Activated CD8-positive, alpha-beta memory T cell treated with anti-CD3 and anti-CD28 coated beads, Interleukin-2, amount 50 U/mL, for 4 hours (primary cell): ENCODE measurements around the gene OSTM1.

ENCODE experiments used
- DNase-seq: peaks from one replicate; pipeline ENCODE4 v3.0.0-alpha.2; 2020

OSTM1 gene, protein sequence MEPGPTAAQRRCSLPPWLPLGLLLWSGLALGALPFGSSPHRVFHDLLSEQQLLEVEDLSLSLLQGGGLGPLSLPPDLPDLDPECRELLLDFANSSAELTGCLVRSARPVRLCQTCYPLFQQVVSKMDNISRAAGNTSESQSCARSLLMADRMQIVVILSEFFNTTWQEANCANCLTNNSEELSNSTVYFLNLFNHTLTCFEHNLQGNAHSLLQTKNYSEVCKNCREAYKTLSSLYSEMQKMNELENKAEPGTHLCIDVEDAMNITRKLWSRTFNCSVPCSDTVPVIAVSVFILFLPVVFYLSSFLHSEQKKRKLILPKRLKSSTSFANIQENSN

DNA sequence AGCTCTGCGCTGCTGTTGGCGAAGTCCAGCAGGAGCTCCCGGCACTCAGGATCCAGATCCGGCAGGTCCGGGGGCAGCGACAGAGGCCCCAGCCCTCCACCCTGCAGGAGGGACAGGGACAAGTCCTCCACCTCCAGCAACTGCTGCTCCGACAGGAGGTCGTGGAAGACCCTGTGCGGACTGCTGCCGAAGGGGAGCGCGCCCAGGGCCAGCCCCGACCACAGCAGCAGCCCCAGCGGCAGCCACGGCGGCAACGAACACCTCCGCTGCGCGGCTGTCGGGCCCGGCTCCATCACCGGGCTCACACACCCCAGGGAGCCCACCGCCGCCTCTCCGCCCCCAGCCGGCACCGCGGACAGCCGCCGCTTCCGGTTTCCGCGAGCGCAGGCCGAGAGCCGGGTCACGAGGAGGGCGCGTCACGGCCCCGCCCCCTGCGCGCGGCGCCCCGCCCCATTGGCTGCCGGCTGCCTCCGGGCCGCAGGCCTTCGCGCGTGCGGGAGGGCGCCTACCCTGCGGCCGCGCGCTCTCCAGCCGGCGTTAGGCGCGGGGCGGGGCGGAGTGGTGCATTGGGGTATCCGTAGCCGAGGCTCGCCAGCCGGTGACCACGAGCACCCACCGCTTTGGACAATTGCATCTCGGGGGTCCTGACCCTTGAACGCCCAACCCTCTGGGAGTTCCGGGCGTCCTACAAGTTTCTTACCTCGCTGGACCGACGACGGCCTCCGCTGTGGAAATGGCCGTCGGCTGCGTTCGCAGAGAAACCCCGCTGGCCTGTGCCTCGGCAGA, at the start of gene OSTM1:
Gene OSTM1, minus strand, starts transcription at position 383 of the 786 bp plus-strand sequence. Its CDS starts 90 bp downstream, at position 293.
- DNase-seq: peak; percentile 96

DNA sequence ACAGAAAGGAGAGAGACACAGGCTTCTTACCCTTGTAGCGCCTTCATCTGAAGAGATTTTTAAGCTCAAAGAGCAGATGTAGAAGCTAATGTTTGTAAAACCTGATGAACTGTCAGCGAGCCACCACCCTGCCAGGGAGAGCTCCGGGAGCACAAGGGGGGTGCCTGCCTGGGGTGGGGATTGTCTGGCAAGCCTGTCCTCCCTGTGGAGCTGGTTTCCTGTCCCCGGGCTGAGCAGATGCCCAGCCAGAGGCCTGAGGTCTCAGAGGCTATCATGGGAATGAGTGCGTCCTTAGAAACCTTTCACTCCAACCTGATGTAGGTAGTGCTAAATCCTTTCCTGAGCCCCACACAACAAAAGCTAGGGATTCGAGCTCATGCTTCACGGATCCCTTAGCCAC, 49.4 kb upstream of the OSTM1 start:
- DNase-seq: no peak

DNA sequence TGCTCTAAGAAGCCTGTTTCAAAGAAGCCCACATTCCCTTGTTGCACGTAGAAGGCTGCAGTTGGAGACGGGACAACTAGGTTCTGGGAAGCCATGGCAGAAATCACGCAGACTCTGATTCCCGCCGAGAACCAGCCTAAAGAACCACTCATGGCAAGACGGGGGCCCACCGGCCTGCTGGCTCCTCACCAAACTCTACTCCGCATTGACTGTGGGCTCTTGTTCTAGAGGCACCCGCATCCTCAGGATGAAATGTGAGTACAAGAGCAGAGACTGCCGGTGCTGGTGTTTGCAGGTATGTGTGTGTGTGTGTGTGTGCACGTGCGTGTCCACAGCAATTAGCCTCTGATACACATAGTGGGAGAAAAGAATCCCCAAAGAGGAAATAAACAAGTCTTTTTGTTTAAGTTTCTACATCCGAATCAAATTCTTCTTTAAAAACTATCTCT, 49.0 kb upstream of the OSTM1 start:
- DNase-seq: no peak

DNA sequence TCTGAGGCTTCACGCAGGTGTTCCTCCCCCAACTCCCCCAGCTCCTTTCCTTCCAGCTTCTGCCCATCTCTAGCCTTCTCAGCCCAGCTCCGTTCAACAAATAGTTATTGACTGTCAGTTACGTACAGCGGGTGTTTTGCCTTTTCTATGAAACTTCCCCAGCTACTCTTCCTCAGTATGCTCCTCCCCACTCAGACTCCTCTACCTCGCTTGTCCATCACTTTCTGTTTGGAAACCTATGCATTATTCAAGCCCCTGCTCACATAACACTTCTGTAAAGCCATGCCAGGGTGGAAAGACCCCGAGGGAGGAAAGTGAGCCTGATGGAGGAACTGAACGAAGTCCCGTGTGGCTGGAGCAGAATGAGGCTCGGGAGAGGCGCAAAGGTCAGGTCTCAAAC, 47.1 kb upstream of the OSTM1 start:
- no peak for DNase-seq

DNA sequence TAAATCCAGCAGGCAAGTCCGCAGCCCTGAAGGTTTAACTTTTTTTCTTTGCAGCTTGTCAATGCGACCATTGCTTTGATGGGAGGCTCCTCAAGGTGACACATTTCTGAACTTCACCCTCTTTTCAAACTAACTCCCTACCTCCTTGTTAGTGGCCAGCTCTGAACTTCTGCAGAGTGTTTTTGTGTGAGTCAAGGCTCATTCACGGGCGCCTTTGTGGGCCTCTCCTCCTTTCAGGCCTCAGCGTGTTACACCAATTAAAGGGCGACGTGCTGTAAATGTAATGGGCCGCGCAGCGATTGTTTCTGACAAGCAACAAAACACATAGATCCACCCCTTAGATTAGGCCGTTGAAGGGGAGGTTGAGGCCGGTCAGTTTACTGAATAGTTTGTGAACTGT, 45.8 kb upstream of the OSTM1 start:
- DNase-seq: no peak

DNA sequence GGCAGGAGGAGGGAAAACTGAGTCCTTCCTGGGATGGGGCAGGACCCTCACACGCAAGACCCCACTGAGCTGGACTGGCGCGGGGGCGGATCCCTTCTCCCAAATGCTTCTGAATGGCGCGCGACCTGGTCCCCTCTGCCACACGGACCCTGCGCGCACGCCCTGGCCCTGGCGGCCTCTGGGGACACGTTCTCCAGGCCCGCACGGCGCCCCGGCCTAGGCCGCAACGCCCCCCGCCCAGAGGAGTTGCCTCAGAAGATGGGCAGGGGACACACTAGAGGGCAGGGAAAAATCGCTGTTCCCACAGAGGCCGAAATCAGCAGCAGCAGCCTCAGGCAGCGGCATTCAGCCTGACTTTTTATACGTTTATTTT, 45.2 kb upstream of the OSTM1 start:
- DNase-seq: no peak

DNA sequence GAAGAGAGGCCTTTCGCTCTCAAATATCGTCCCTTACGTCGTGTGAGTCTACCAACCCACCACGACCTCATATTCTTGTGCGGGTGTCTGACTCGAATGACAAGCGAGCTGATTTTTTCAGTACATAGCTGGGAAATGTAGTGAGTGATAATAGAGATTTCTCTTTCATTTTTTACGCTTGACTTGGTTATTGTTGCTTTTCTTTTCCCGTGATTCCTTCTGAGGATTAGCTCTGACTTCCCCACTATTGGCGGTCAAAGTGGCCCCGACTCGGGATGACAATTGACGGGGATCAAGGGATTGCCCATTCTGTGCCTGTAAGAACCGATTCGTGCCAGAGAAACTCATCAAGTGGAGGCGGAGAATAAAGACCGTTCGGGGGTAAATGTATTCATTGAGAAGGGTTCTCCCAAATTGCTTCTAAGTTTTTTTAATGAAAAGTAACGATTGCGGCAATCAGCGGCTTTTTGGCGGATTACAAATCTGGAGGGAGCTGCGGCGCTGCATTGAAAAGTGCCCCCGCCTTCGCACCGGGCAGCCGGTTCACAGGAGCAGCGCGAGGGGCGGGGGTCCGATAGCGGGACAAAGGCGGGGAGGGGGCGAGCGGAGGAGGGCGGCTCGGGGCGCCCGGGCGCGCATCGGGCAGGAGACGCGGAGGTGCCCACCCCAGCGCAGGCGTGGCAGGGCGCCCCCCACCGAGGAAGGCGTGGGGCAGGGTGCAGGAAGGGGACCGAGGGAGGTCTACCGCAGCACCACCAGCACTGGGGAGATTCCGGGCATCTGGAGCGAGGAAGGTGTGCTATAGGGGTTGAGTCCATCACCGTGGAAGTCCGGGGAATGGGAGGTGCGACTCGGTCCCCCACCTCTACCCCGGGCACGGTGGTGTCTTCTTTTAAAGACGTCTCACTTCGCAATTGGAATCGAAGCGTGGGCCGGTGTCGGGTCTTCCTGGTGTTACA, 44.5 kb upstream of the OSTM1 start:
- peak; percentile 15 for DNase-seq

DNA sequence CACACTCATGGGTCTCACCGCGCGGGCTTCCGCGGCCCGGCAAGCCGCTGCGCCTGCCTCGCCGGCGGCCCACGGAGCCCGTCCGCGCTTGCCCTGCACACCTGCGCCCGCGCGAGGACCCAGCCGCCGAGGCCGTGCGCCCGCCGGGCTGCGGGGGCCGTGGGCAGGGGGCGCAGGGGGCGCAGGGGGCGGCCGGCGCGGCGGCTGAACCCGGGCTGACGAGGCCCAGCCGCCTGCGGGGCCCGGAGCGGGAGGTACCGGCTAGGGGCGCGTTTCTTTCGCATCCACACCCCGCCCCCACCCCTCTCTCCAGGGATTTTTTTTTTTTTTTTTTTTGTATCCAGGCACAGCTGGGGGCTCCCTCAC, 43.8 kb upstream of the OSTM1 start:
- DNase-seq: peak; percentile 15

DNA sequence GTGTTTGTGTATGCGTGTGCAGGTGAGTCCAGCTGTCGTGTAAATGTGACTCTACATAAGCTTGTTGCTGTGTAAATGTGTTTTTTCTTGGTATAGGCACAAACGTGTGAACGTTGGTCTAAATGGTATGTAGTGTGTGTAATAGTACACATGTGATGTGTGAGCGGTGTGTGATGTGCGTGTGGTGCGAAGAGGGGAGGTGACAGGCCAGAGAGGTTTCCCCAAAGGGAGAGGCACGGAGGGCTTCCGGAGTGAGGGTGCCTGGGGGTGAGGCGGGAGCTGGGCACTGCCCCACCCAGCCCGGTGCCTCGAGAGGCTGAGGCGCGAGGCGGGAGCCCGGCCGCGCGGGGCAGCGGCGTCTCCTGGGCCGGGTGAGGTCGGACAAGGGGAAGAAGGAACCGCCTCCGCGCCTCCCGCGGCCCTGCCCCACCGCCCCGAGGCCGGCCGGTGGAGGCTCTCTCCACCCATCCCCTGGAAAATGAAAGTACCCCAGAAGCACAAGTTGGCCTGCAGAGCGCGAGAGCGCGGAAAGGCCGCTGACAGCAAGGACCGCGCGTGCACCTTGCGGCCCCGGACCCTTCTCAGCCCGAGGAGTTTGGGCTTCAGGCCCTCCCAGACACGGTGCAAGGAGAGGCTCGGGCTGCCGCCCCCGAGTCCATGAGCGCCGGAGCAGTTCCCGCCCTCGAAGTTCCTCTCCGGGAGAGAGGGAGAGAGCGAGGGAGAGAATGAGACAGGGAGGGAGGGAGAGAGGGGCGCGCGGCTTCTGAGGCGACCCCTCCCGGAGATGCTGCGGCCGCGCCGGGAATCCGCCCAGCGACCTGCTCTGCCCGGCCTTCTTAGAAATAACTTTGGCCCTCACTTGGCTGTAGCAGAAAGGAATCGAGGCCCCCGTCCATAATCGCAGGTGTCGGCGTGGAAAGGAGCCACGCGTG, 43.2 kb upstream of the OSTM1 start:
- peak; percentile 17 for DNase-seq

DNA sequence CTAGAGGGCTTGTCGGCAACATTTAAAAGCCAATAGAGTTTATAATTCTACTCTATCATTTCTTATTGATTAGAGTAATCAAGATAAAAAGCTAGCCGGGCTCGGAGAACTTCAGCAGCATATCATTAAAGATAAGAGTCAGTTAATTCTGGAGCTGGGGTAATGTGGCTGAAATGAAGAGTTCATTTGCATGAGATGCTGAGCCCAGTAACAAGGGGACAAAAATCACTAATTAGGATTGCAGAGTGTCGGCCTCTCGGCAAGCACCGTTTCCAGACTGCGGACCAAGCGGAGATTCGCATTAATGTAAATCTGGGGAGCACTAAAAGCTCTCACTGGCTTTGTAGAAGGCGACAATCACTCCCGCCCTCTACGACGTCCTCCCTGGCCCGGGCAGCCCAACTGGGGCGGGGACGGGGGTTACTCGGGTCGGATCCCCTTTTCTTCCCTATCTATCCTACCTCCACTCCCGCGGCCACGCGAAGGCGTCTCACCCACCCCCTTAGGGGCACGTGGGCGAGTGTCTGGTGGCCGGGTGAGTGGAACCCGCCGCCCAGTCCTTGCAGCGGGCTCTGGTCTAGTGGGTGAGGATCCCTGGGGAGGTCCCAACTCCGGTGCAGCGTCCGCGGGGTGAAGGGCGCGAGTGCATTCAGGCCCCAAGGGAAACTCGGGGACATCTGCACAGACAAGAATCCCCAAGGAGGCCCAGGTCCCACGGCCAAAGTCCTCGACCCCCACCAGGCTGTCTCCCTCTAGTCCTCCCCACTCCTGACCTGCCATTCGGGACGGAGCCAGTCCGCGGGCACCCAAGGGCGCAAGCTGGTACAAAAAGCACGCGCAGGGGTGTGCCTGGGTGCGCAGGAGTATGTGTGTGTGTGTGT, 42.2 kb upstream of the OSTM1 start:
- DNase-seq: no peak

DNA sequence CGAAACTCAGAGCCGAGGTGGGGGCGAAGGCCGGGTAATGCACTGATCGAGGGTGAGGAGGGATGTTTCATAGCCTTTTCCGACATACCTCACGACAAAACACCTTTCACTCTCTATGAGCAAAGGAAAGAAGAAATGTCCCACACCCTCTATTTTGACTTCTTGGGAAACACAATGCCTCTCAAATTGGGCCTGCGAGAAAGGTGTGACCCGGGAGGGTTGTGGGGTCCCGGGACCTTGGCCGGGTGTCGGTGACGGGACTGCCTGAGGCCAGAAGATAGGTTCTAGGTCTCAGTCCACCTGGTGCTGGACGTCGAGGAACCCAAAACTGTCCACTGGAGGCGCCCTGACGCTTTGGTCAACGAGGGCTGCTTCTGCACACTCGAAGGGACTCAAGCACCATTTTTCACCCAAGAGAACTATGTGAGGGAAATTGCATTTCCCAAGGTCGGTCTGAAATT, 41.1 kb upstream of the OSTM1 start:
- no peak for DNase-seq

DNA sequence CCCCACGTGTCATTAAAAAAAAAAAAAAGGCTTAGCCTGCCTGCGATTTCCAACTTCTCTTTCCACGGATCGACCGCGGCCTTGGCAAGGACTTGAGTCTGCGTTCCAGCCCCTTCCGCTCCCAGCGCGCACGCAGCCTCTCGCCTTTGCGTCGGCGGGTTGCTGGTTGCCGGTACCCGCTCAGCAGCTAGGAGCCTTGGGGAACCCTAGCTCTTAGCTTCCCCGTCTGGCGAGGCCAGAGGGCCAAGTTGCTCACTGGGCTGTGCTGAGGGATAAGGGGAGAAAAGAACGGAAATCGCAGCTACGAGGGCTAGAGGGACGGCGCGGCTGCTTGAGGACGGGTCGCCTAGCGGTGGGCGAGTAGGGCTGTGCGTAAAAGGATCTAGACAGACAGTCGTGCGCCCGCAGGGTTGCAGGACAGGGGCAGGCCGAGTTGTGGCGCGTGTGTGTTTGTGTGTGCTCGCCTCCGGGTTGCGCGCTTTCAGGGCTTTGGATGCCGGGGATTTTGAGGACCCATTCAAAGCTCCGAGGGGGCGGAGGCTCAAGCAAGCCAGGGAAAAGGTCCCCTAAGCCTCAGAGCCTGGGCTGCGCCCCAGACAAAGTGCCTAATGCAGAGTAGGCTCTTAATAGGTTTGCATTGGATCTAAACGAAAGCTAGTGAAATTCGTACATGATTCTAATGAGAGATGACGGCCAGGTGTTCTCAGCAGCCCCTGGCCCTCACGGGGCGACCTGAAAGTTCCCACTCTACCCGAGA, 40.5 kb upstream of the OSTM1 start:
- peak; percentile 19 for DNase-seq

DNA sequence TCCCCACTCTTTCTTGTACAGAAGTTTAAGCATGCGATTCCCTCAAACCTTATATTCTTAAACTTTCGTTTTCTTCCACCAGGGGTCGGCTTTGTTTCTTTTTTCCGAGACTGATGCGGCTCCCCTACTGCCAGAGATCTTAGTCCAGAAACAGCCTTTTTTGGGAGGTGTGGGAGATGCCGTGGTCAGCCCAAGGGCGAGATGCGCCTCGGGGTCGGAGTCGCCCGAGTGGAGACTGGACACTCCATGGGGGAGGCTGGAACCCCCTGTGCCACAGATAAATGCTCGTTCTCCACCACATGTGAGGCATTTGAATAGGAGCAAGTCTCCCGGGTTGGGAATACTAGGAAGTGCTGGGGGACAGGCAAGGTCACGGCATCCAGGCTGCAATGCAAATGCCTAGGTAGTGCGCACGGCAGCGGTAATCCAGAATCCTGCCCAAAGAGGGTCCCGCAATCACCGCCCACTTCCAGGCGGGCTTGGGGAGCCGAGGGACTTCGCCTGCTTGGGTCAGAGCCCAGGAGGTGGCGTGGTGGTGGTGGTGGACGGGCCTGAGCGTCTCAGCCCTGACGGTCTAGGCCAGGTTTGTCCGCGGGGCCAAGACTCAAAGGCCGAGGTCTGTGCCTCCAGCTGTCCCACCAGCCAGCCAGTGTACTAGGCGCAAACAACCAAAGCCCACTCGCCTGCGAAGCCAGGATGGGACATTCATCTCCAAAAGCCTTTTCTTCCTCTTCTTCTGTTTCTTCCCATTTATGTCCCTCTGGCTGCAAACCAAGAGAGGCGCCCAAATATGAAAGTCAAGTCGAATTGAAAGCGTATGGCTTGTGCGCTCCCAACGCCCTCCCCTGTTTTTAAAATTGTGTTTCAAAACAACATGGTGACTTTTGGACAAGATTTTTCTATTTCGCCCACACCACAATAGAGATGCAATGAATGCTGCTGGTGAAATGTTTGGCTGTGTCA, 39.3 kb upstream of the OSTM1 start:
- no peak for DNase-seq

DNA sequence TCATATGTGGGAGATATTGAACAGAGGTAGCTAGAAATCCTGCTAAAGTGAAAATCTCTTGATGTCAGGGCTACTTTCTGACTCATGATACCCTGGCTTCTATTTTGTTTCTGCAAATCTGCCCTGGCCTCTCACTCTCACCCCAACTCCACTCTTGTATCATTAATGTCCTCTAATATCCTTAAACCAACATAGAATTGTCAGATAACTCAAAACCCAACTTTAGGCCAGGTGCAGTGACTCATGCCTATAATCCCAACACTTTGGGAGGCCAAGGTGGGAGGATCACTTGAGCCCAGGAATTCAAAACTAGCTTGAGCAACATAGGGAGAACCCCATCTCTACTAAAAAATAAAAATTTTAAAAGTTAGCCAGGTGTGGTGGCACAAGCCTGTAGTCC, 33.8 kb upstream of the OSTM1 start:
- DNase-seq: no peak

DNA sequence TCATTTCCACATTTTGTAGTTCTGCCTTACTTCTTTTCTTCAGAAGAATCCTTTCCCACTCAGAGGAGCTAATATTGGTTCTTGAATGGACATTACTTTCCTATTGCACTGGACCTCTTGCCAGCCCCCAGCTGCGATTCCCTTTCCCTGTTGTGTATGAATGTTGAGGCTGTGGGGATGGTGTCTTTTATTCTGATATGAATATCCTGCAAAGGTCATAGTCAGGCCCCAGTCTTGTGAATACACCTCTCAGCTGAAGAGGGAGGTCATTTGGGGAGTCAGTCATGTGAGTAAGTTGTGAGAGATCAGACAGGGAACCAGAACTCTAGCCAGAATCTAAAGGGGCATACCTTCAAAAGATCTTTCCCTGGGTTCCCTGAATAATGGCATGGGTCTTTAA, 32.6 kb upstream of the OSTM1 start:
- no peak for DNase-seq

DNA sequence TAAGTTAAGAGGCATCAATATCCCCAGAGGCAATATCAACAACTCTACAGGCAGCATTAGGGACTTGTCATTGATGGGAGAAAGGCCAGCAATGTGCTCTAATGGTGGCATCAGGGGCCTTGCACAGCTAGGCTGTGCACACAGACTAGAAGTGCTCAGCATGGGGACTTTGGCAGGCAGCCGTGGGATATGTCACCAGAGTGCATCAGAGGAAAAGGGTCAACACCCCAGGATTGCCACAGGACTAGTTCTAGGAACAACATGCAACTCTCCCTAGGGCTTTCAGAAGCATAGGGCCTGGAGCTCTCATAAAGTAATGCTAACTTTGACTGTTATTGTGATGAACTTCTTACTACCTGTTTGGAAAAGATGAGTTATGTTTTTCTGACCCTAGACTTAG, 32.2 kb upstream of the OSTM1 start:
- no peak for DNase-seq

DNA sequence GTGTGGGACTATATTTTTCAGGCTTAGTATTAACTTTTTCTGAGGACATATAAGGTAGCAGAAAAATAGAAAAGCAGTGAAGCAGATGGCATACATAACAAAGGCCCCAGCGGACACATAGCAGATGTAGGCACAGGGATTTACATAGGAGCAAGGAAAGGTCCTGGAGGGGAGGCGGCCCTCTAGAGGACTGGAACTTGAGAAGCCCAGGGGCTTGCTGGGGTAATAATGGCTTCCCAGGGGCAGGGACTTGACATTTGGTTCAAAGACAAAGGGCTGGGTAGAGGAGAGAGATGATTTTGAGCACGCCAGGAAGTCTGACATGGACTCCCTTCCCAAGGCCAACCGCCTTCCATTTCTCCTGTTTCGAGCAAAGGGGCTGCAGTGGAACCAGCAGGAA, 31.7 kb upstream of the OSTM1 start:
- no peak for DNase-seq

DNA sequence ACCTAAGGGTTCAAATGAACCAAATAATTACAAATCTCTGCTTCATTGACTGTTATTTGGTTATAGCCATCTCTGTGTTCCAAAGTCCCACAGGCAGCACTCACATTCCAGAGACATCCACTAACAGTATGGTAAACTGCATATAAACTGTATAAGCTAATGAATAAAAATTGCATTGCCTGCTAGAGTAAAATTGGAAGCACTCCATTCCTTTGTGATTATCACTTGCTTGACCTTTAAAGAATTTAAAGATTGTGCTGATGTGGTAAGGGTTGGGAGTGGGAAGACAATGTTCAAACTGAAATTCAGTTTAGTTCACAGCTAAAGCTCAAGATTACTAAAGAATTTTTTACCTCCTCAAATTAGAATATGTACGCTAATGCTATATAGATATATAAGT, 31.0 kb upstream of the OSTM1 start:
- DNase-seq: no peak

DNA sequence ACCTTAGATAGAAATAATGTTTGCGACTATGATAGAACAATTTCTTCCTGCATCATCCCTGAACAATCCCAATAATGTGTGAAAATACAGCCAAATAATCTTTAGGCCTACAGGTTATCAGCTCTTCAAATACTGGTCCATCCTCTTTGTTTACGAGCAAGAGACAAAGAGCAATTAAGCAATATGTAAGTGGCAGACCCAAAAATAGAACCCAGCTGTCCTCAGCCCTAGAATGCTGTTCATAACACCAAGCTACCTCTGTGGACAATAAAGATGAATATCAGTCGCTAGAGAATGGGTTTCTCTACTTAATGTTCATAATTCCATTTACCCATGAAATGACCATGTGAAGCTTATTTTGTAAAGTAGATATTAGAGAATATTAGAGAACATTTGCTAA, 28.4 kb upstream of the OSTM1 start:
- DNase-seq: no peak
